IPS-NIHi7 (cell line): ENCODE measurements around the gene CACNA2D3.
"Not testable (repeated sequence)": the region's sequence is repeated elsewhere in the genome, so short reads cannot be mapped to it uniquely, and the experiment has no call there.

Source experiments
- DNase-seq: peaks from one replicate; pipeline ENCODE4 v3.0.0; 2012; ENCODE audit warnings: mixed read lengths; ENCODE audit errors: extremely low spot score

The CACNA2D3 gene

DNA sequence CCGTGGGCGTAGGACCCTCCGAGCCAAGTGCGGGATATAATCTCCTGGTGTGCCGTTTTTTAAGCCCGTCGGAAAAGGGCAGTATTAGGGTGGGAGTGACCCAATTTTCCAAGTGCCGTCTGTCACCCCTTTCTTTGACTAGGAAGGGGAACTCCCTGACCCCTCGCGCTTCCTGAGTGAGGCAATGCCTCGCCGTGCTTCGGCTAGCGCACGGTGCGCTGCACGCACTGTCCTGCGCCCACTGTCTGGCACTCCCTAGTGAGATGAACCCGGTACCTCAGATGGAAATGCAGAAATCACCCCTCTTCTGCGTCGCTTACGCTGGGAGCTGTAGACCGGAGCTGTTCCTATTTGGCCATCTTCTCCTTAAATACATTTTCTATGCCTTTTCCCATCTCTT, 342.2 kb downstream of the CACNA2D3 start:
- DNase-seq, result not testable (repeated sequence)

- DNase-seq, result no peak
Observed at GRCh38 chr3:54476891-54477290, 354.5 kb downstream of the CACNA2D3 start.

- no peak for DNase-seq
Observed at GRCh38 chr3:54481606-54482365, 359.4 kb downstream of the CACNA2D3 start.

DNA sequence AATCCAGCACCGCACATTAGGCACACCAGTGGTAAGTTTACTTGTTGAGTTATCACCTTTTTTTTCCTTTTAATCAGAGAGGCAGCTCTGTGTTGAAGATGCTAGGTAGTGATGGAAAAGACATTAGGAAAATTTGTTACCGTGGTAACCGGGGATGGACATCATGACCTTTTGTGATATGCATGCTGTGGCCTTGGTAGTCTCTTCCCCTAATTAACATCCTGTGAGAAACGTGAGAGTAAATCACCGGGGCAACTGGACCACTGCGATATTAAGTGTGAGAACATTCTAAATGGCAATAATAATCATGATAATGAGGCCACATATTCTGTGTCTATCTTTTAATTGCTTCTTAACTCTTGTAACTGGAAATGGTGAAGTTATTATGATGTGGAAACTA, 362.0 kb downstream of the CACNA2D3 start:
- DNase-seq, result no peak

- DNase-seq, result no peak
Observed at GRCh38 chr3:54486317-54486716, 364.0 kb downstream of the CACNA2D3 start.

DNA sequence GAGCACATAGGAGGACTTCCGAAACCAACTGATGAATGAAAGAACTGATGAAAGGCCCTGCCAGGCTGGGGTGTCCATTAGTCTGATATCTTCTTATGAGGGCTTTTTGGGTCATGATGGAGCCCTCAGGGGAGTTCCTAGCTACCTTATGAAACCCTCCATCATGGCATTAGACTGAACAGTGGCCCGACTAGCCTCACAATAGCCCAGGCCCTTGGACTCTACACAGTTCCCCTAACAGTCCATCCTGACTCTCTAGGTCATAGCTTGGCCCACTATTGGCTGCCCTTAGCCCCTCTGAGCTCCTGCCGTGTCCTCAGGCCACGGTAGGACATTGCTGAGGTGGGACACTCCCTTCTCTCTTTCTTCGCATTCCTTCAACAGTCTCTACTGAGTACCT, 365.9 kb downstream of the CACNA2D3 start:
- DNase-seq, result no peak

GRCh38 chr3:54494209-54494608, 371.9 kb downstream of the CACNA2D3 start:
- no peak for DNase-seq

DNA sequence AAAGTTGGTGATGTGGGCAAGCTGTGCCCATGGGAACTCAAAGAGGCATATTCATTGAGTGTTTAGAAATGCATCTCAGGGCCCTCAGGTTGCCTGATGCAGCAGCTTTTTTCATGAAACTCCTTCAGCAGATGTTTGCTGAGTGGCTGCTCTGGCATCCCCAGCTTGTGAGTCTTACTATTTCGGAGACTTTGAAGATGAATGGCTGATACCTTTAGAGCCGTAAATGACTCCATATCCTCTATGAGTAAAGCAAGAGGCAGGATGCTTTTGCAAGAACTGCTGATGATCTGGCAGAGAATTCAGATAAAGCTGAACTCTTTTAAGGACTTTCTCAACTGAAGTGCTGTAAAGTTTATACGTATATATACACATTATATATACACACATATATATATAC, 384.3 kb downstream of the CACNA2D3 start:
- DNase-seq, result peak; percentile 7

DNA sequence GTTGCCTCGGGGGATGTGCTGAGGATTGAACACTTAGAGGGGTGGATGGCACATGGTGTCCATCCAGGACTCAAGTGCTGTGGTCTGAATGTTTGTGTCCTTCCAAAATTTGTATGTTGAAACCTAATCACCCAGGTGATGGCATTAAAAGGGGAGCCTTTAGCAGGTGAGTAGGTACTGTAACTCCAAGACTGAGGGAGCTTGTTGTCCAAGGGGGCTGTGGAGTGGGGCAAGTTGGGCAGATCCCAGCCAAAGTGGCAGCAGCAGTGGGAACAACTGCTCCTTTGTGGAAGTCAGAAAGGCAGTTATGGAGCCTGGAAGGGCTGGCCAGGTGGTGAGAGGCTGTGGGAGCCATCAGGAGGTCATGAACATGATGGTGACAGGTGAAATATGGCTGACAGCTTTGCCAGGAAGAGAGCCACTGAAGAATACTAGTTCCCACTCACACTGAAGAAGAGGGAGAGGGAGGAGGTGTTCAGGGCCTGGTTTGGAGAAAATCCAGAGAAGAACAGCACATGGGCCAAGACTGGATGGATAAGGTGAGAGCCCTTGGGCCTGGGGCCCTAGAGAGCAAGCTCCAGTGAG, 385.6 kb downstream of the CACNA2D3 start:
- DNase-seq, result no peak

- peak; percentile 2 for DNase-seq
Observed at GRCh38 chr3:54510506-54510905, 388.2 kb downstream of the CACNA2D3 start.

GRCh38 chr3:54511766-54512365, 389.5 kb downstream of the CACNA2D3 start:
- DNase-seq, result no peak

GRCh38 chr3:54514006-54514405, 391.7 kb downstream of the CACNA2D3 start:
- DNase-seq, result no peak

- peak; percentile 2 for DNase-seq
Observed at GRCh38 chr3:54514416-54514815, 392.1 kb downstream of the CACNA2D3 start.

- peak; percentile 8 for DNase-seq
Observed at GRCh38 chr3:54515441-54516213, 393.3 kb downstream of the CACNA2D3 start.

GRCh38 chr3:54517424-54517823, 395.1 kb downstream of the CACNA2D3 start:
- no peak for DNase-seq

DNA sequence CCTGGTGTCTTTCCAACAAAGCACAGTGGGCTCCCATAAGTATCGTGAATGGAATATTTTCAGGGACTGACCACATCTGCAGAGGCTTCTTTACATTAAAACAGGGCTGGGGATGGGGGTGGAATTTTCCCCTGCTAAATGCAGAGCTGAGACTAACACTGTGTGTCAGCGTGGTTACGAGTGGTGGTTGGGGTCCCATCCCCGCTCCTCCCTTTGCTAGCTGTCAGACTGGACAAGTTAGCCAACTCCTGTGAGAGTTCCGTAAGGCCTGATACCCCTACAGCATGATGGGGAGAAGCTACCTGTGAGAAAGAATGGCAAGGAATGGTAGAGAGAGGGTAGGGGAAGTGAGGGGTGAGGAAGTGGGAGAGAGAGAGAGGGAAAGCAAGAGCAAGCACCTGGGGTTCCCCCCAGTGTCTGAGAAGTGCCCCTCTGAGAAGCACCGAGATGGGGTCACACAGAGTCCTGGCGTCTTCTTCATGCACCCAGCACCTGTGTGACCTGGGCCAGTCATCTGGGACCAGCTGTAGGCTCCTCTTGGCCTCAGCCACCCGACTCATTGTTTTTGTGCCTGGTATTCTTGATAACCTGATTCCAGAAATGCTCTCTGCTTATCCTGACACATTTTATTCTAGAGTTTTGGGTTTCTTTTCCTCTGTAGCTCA, 395.8 kb downstream of the CACNA2D3 start:
- peak; percentile 3 for DNase-seq

DNA sequence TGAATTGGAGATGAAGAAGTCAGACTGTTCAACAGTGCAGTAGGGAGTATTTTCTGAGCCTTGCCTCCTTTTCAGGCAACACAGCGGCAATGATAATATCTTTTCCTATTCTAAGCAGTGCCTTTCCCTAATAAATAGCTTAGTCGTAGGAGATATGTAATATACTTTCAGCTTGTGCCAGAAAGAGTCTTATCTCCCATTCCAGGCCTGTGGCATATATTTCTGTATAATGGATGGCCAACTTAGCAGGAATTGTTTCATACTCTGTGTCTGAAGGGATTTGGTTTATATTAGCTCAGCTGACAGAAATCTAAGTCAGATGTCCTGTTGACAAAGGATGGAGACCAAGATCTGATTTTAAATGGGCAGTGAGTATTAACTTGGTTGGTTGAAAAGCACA, 397.1 kb downstream of the CACNA2D3 start:
- DNase-seq, result no peak

DNA sequence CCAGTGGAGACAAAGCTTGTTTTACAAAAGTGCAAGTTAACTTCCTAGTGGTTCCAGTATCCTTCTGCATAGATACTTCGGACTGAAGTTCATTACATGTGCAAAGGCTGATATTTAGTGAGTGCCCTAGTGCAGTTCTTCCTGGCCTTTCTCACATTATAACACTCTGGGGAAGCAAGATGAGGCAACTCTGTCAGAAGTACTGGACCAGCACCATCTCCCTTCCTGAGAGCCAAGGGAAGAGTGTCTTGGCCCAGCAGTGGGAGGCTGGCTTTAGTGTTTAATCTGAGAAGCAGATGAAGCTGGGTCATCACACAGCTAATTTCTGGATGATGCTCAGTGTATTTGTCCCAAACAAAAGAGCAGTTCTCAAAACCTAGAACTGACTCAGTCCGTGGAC, 397.7 kb downstream of the CACNA2D3 start:
- DNase-seq, result no peak

GRCh38 chr3:54527521-54527920, 405.2 kb downstream of the CACNA2D3 start:
- no peak for DNase-seq

- no peak for DNase-seq
Observed at GRCh38 chr3:54527953-54528352, 405.6 kb downstream of the CACNA2D3 start.

- DNase-seq, result no peak
Observed at GRCh38 chr3:54528668-54529067, 406.3 kb downstream of the CACNA2D3 start.

DNA sequence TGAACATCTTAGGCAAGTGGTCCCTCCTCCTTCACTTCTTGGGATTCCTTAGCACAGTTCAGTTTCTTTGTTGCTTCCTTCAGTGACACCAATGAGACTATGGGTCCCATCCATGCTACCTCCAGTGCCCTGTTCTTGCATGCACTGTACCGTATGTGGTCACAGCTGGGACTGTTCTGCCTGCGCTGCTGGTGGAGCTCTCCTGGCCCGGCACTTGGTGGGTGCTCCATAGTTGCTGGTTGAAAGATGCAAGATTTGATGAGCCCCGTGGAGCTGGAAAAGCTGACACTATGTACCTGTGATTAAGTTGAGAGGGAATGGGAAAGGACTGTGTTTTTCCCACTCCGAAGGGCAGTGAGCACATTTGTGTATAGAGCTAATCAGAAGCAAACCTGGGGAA, 407.7 kb downstream of the CACNA2D3 start:
- DNase-seq, result no peak
